A549 (cell line): ENCODE data around the gene VAV3.

Experiments used
- CHD2 ChIP-seq: fragments of 150-350 bp; IDR thresholded peaks from 2 replicates; pipeline ENCODE4 v1.6.1; 2014; ENCODE audit warnings: low read length; ENCODE audit not compliant: partially characterized antibody
- CTCF ChIP-seq: fragments of >200 bp; sonication (Bioruptor Twin); formaldehyde crosslinking; IDR thresholded peaks from 3 replicates; pipeline ENCODE4 v1.5.1; 2016
- E2F6 ChIP-seq: IDR thresholded peaks from 2 replicates; pipeline ENCODE4 v1.6.1; 2012; ENCODE audit warnings: low read depth, borderline replicate concordance
- HDAC2 ChIP-seq: fragments of 200-600 bp; sonication (generic); IDR thresholded peaks from 2 replicates; pipeline ENCODE4 v1.6.1; 2016
- HOXB13 ChIP-seq: fragments of 250-450 bp; sonication (Bioruptor Pico); IDR thresholded peaks from 2 replicates; pipeline ENCODE4 v1.5.0; 2020; ENCODE audit warnings: low read depth, mild to moderate bottlenecking, moderate library complexity
- MAX ChIP-seq: IDR thresholded peaks from 2 replicates; pipeline ENCODE4 v1.6.1; 2012
- PHF8 ChIP-seq: fragments of 200-600 bp; sonication (generic); IDR thresholded peaks from 2 replicates; pipeline ENCODE4 v1.6.1; 2016; ENCODE audit warnings: low read depth, mild to moderate bottlenecking, antibody characterized with exemption, moderate library complexity, borderline replicate concordance
- POLR2A ChIP-seq: IDR thresholded peaks from 2 replicates; pipeline ENCODE4 v1.6.1; 2012; ENCODE audit warnings: mild to moderate bottlenecking, low read length
- RAD21 ChIP-seq, 2 experiments: fragments of >200 bp in 1 of 2; sonication (Bioruptor Twin) in 1 of 2; formaldehyde crosslinking in 1 of 2; IDR thresholded peaks in 1 of 2; conservative IDR thresholded peaks in 1 of 2; 2 replicates in 1 of 2; 3 replicates in 1 of 2; pipeline ENCODE4 v1.6.1; 2012 to 2018; ENCODE audit warnings: inconsistent platforms in 1 of 2
- REST ChIP-seq: fragments of 200-600 bp; sonication (generic); IDR thresholded peaks from 2 replicates; pipeline ENCODE4 v1.6.1; 2016; ENCODE audit warnings: antibody characterized with exemption, mild to moderate bottlenecking, moderate library complexity
- SMC3 ChIP-seq: fragments of >200 bp; sonication (Bioruptor Twin); formaldehyde crosslinking; IDR thresholded peaks from 3 replicates; pipeline ENCODE4 v1.6.1; 2018; ENCODE audit warnings: inconsistent platforms

- no peak for TF ChIP-seq CTCF
- no peak for TF ChIP-seq RAD21 (conservative IDR thresholded peaks at IDR 0.05 in 1 of 2, IDR thresholded peaks at IDR 0.05 in 1 of 2)
- no peak for TF ChIP-seq HDAC2
- TF ChIP-seq POLR2A, result no peak
- TF ChIP-seq MAX, result no peak
- TF ChIP-seq PHF8, result no peak
- TF ChIP-seq CHD2, result no peak
- no peak for TF ChIP-seq E2F6
- no peak for TF ChIP-seq REST
- TF ChIP-seq HOXB13 (CRISPR knock-in tag), result no peak
- no peak for TF ChIP-seq SMC3
Observed at GRCh38 chr1:107766533-107766932, 198.4 kb downstream of the VAV3 start.
